GM21723 (cell line): Measurements from ENCODE around the gene DDX41.

Experiments
- ATAC-seq: cut with Tn5 transposase; IDR thresholded peaks from one replicate; pipeline ENCODE4 v1.9.1; 2021; ENCODE audit warnings: mild to moderate bottlenecking, moderate library complexity; ENCODE audit not compliant: unreplicated experiment

The DDX41 gene

DNA sequence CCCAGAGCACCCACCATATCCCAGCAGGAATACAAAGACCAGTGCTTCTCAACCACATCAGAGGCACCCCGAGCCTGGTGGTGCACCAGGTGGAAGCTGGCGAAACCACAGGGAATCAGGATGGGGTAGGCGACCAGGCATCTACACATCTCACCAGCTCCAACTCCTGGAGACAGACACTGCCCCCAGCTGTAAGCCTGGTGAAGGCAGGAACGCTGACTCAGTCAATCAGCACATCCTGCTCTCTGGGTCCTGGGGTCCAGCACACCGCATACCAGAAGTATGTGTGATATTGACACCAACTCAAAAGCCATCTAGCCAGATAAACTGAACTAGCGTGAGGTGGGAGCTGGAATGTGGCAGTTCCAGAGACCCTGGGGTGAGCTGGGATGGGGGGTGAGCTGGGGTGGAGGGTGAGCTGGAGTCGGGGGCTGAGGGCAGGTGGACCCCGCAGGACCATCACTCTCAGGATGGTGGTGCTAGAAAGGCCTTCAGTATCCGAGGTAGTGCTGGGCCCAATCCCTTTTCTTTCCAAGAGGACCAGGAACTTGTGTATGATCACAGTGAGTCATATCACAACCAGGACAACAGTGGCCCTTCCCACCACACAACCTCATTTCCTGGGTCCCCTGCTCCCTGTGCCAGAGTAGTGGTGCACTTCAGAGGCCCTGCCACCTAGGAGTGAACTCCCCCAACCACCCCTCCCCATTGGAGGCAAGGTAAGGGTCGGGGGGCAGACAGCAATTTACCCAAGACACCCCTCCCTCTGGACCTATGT lies 45.8 kb downstream of the DDX41 start:
- ATAC-seq = no peak

DNA sequence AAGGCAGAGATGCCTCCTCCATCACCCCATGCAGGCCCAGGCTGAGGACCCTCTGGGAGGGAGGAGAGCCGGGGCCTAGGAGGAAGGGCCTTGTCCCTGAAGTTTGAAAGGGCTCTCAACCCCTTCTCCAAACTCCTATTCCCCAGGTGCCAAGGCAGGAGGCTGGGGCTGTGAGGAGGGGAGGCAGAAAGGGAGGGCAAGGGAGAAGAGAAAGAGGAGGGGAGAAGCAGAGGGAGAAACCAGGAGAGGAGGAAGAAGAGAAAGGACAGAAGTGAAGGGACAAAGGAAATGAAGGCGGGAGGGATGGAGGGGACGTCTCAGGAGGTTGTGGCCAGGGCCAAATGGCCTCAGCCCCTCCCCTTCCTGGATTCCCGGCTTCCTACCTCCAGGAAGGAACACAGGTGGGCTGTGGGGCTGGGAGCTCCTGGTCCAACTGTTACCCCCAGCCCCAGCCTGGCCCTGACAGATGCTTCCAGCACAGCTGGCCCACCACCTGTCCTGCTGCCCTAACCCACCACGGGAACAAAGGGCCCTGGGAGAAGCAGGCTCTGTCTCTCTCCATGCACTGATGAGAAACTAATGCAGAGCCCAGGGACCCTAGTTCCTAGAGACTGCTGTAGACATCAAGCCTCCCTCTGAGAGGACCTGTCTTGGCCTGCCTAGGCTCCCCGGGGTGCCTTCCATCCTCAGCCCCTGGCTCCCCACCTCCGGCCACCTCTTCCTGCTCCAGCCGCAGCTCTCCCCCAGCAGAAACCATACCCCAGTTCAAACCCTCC lies 46.8 kb downstream of the DDX41 start:
- no peak for ATAC-seq

DNA sequence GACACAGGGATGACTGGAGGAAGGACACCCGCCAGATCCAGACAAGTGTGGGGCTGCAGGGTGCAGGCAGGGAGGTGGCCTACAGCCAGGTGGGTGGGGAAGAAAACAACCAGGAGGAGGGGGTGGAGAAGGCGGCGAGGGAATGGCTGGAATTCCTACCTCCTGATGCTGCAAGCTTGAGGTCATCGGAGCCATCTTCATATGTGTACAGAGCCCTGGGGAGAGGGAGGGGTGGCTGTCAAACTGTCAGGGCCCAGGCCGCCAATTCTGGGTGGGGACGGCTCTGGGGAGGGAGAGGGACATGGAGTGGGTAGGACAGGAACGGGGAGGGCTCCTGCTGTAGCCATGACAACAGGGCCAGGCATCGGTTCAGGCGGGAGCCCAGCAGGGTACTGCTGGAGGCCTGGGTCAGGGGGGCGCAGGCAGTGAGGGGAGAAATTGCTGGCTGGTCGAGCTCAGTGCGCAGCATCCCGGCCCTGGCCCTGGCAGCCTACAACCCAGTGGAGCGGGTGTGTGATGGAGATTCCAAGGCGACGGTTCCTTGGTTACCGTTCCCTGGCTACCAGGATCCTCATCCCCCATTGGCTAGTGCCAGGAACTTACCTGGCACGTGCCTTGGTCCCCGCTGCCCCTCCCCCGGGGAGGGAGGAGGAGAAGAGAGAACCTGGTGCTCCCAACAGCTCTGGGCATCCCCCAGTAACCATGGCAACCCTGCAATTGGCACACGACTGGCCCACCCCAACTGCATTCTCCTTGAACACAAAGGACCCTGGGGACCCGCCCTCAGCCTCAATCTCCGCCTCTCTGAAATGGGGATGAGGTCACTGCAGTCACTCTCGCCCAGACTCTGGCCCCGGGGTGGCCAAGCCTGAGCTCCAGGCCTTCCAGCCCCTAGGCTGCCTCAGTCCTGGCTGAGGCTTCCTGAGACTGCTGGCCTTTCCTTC lies 47.8 kb downstream of the DDX41 start:
- ATAC-seq = no peak

DNA sequence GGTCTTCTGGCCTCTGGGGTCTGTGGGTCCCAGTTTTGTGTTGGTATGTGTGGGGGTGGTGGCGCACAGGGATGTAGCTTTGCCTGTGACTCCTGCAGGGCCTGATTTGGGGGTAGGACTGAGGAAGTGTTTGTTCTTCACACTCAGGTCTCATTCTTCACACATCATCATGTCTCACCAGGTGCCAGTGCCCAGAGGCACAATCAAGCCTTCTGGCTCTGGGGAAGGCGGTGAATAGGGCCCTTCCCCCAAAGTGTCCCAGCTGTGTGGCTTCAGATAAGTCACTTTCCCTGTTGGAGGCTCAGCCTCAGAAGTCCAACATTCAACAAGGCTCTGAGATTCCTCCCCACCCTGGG lies 48.5 kb downstream of the DDX41 start:
- no peak for ATAC-seq

DNA sequence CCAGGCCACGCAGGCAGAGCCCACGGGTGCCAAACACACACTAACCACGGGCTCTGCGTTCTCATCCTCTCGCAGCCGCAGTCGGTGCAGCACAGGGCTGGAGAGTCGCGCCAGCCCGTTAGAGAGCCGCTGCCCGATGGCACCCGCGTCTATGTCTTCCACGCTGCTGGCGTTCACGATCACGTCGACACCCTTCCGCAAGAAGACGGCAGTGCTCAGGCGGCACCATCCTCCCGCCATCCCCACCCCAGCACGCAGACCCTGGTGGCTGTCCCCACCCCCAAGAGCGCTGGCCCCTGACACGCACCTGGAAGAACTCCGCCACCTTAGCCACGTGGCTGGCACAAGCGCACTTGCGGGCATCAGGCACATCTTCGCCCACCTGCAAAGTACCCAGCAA lies 49.3 kb downstream of the DDX41 start:
- no peak for ATAC-seq

DNA sequence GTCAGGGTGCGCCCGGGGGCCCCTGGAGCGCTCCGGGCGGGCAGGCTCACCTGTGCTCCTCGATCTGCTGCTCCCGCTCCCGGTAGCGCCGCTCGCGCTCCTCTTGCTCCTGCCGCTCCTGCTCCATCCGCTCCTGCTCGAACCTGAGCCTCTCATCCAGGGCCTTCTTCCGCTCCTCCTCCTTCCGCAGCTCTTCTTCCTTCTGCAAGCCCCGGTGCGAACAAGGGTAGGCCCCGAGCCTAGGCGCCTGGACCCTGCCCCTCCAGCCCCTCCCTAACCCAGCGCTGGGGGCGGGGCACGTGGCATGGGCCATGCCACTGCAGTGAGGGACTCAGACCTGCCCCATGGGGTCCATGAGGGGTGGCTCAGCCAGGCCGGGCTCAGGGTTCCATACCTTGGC lies 49.9 kb downstream of the DDX41 start:
- no peak for ATAC-seq

DNA sequence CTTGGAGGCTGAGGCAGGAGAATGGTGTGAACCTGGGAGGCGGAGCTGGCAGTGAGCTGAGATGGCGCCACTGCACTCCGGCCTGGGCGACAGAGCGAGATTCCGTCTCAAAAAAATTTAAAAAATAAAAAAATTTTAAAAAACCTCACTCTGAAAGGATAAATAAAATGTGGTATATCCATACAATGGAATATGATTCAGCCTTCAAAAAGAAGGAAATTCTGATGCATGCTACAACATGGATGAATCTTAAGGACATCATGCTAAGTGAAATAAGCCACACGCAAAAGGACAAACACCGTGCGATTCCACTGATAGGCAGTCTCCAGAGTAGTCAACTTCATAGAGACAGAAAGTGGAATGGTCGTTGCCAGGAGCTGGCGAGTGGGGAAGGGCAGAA lies 51.7 kb downstream of the DDX41 start:
- no peak for ATAC-seq

DNA sequence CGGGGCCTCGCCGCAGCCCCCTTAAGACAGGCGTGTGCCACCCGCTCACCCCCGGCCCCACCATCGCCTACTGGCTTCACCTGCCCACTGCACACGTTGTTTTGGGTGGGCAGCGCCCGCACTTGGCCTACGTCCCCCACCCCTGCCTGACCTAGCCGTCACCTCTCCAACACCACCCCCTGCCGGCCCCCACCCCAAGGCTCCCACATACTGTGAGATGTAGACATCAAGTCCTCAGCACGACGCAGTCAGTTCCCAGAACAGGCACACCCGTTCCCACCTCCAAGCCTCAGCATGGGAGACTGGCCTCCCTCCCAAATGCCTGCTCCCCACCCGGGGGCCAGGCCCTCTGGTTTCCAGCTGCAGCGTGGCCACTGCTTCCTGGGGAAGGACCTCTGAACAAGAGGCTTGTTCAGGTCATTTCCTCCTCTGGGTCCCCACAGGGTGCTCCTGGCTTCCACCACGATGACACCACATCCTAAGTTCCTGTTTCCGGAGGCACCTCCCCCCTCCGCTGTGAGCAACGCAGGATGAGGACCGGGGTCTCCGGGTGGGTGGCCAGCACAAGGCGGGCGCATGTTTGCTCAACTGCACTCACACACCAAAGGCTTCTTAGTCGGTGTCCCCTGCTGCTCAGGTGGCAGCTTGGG lies 54.6 kb downstream of the DDX41 start:
- ATAC-seq = no peak
